ENCODE data around the gene GATA5. TPM values are rescaled to one million over a fixed set of nuclear protein-coding genes. Genes with fewer than 3 reads are reported as not detected.

The GATA5 gene
- total RNA-seq, 1 donor from 2014 or later = not detected

GRCh38 chr20:62413896-62414481 lies 61.8 kb downstream of the GATA5 start:
- Mint-ChIP-seq H3K27ac (no peak overlapping the region), H3K4me1 (peaks cover 10% of the 10 kb centered on the region), H3K4me3 (no peak overlapping the region), H3K27me3 (no peaks in the 10 kb centered on the region), H3K36me3 (ENCODE audit: low read depth) (no peaks in the 10 kb centered on the region), H3K9me3 (no peaks in the 10 kb centered on the region)
- DNase-seq (no peak), ATAC-seq (ENCODE audit: low read depth) (no peak)
- ChIA-PET POLR2A (no interaction called here), CTCF (no interaction called here)
- TF ChIP-seq, protein P1, sequence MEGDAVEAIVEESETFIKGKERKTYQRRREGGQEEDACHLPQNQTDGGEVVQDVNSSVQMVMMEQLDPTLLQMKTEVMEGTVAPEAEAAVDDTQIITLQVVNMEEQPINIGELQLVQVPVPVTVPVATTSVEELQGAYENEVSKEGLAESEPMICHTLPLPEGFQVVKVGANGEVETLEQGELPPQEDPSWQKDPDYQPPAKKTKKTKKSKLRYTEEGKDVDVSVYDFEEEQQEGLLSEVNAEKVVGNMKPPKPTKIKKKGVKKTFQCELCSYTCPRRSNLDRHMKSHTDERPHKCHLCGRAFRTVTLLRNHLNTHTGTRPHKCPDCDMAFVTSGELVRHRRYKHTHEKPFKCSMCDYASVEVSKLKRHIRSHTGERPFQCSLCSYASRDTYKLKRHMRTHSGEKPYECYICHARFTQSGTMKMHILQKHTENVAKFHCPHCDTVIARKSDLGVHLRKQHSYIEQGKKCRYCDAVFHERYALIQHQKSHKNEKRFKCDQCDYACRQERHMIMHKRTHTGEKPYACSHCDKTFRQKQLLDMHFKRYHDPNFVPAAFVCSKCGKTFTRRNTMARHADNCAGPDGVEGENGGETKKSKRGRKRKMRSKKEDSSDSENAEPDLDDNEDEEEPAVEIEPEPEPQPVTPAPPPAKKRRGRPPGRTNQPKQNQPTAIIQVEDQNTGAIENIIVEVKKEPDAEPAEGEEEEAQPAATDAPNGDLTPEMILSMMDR (IDR thresholded peaks at IDR 0.05) = no peak
- intact Hi-C loops (cut with micrococcal nuclease) = no loop called here

Other genes with a start within 250 kb of the GATA5 start
- 40.3 and 43.0 TPM in 2 replicates for gene OSBPL2, start 237.5 kb downstream of the GATA5 start, total RNA-seq
- 97.9 and 98.0 TPM in 2 replicates for gene ADRM1, start 173.0 kb downstream of the GATA5 start, total RNA-seq
- gene LAMA5, start 108.7 kb downstream of the GATA5 start, total RNA-seq = 19.8 and 24.8 TPM in 2 replicates
- gene RPS21, start 88.9 kb downstream of the GATA5 start, total RNA-seq = 2,912 and 3,555 TPM in 2 replicates
- gene CABLES2, start 68.7 kb downstream of the GATA5 start, total RNA-seq = 6.6 and 7.0 TPM in 2 replicates
- gene RBBP8NL, start 48.5 kb downstream of the GATA5 start, total RNA-seq = not detected in 2 replicates
- 27.8 and 38.9 TPM in 2 replicates for gene SLCO4A1, start 166.5 kb upstream of the GATA5 start, total RNA-seq
- not detected in 2 replicates for gene NTSR1, start 232.8 kb upstream of the GATA5 start, total RNA-seq